PC-3 (cell line): ENCODE data around the gene TEX11. TPM values are rescaled to one million over a fixed set of nuclear protein-coding genes. Genes with fewer than 3 reads are reported as not detected.
"Not testable (repeated sequence)": the region's sequence is repeated elsewhere in the genome, so short reads cannot be mapped to it uniquely, and the experiment has no call there.

Experiments used
- ATAC-seq: fragments of 200-7000 bp; cut with Tn5 transposase; 2 replicates; pipeline ENCODE4 v1.9.1; 2020; ENCODE audit warnings: mild to moderate bottlenecking, moderate library complexity
- BruUV-seq: library from RNA; stranded (reverse); fragments of 400-500 nt; replicated peaks from 2 replicates; lab custom pipeline; 2021; lab: Mats Ljungman, UMichigan
- CTCF ChIA-PET: fragments of 300-600 bp; sonication (Branson Sonifier 250); formaldehyde crosslinking; loops from one replicate; lab custom pipeline; 2022; ENCODE audit warnings: antibody characterized with exemption; lab: Charles Lee
- POLR2A ChIA-PET: fragments of 300-600 bp; sonication (Branson Sonifier 250); formaldehyde crosslinking; loops from one replicate; lab custom pipeline; 2022; ENCODE audit warnings: antibody characterized with exemption; ENCODE audit not compliant: unreplicated experiment; lab: Charles Lee
- DNase-seq: peaks from one replicate; pipeline ENCODE4 v3.0.0-alpha.2; 2015
- H2AFZ ChIP-seq: fragments of 300-600 bp; sonication (generic); 2 replicates; pipeline ENCODE4 v1.6.0; 2016; ENCODE audit warnings: antibody characterized with exemption, low read length
- H3F3A ChIP-seq: fragments of 300-600 bp; sonication (generic); one replicate; pipeline ENCODE4 v1.6.0; 2017; ENCODE audit warnings: antibody characterized with exemption, low read length, control low read depth, mild to moderate bottlenecking; ENCODE audit not compliant: unreplicated experiment
- H3K27ac ChIP-seq: fragments of 300-600 bp; sonication (generic); 2 replicates; pipeline ENCODE4 v1.5.1; 2016; ENCODE audit warnings: mild to moderate bottlenecking, low read length
- H3K27me3 ChIP-seq: fragments of 300-600 bp; sonication (generic); 2 replicates; pipeline ENCODE4 v1.6.1; 2016; ENCODE audit warnings: low read length, mixed read lengths
- H3K36me3 ChIP-seq: fragments of 300-600 bp; sonication (generic); 2 replicates; pipeline ENCODE4 v1.6.1; 2016; ENCODE audit warnings: low read depth, mixed run types, low read length, mixed read lengths
- H3K4me1 ChIP-seq: fragments of 300-600 bp; sonication (generic); 2 replicates; pipeline ENCODE4 v1.5.1; 2016; ENCODE audit warnings: low read length; ENCODE audit not compliant: insufficient read depth
- H3K4me2 ChIP-seq: fragments of 300-600 bp; sonication (generic); 2 replicates; pipeline ENCODE4 v1.6.0; 2016; ENCODE audit warnings: low read length
- H3K4me3 ChIP-seq: fragments of 300-600 bp; sonication (generic); 2 replicates; pipeline ENCODE4 v1.5.1; 2016; ENCODE audit warnings: mild to moderate bottlenecking, low read length, mixed read lengths
- H3K79me2 ChIP-seq: fragments of 300-600 bp; sonication (generic); 2 replicates; pipeline ENCODE4 v1.6.1; 2017; ENCODE audit warnings: low read length, mixed read lengths
- H3K9ac ChIP-seq: fragments of 300-600 bp; sonication (generic); 2 replicates; pipeline ENCODE4 v1.6.0; 2016; ENCODE audit warnings: mild to moderate bottlenecking, low read length
- H3K9me2 ChIP-seq: fragments of 300-600 bp; sonication (generic); replicated peaks from 2 replicates; pipeline ENCODE4 v1.6.1; 2016; ENCODE audit warnings: mixed run types, low read length, mixed read lengths
- H3K9me3 ChIP-seq: fragments of 300-600 bp; sonication (generic); 2 replicates; pipeline ENCODE4 v1.6.1; 2016; ENCODE audit warnings: low read length, mixed read lengths
- H4K20me1 ChIP-seq: fragments of 300-600 bp; sonication (generic); 2 replicates; pipeline ENCODE4 v1.6.1; 2016; ENCODE audit warnings: low read length, mixed read lengths
- CTCF ChIP-seq: fragments of 300-600 bp; sonication (generic); conservative IDR thresholded peaks from 2 replicates; pipeline ENCODE4 v1.5.1; 2017; ENCODE audit warnings: antibody characterized with exemption, low read depth, mild to moderate bottlenecking, low read length
- EZH2 ChIP-seq: fragments of 300-600 bp; sonication (generic); IDR thresholded peaks from one replicate; pipeline ENCODE4 v1.6.1; 2017; ENCODE audit warnings: antibody characterized with exemption, mild to moderate bottlenecking, low read length; ENCODE audit not compliant: unreplicated experiment
- EZH2phosphoT487 ChIP-seq: fragments of 300-600 bp; sonication (generic); IDR thresholded peaks from 2 replicates; pipeline ENCODE4 v1.6.1; 2018; ENCODE audit warnings: mild to moderate bottlenecking, antibody characterized with exemption, low read length, borderline replicate concordance
- intact Hi-C: fragments of 100-400 bp; cut with micrococcal nuclease; formaldehyde crosslinking; loops from 2 replicates; pipeline ENCODE4 v1.9.0; 2023
- total RNA-seq: library from RNA; depleted of rRNA; stranded (reverse); fragments of >200 nt; gene quantifications from 2 replicates; pipeline ENCODE4 v1.2.3, GENCODE V29; 2014

The TEX11 gene
- total RNA-seq, 1 experiment from 2014 or later: not detected

GRCh38 chrX:70672326-70672725 is 236.2 kb downstream of the TEX11 start:
- ATAC-seq (no peak), DNase-seq (no peak)
- Histone ChIP-seq H3K4me3 (no peak overlapping the region), H3K79me2 (no peaks in the 10 kb centered on the region), H3F3A (no peaks in the 10 kb centered on the region), H3K27me3 (peaks cover 30% of the 10 kb centered on the region), H3K9me3 (no peaks in the 10 kb centered on the region), H3K4me2 (no peak overlapping the region), H3K9me2 (no peaks in the 10 kb centered on the region), H3K4me1 (no peaks in the 10 kb centered on the region), H3K9ac (no peak overlapping the region), H3K27ac (no peak overlapping the region), H3K36me3 (no peaks in the 10 kb centered on the region), H2AFZ (no peak overlapping the region), H4K20me1 (no peaks in the 10 kb centered on the region)
- ChIA-PET POLR2A (no interaction called here), CTCF (no interaction called here)
- BruUV-seq: no TSS peak
- TF ChIP-seq CTCF (no peak), EZH2 (no peak), EZH2phosphoT487 (no peak)
- intact Hi-C loops: no loop called here

GRCh38 chrX:70669120-70669519 is 239.4 kb downstream of the TEX11 start:
- ATAC-seq (no peak), DNase-seq (no peak)
- intact Hi-C loops: no loop called here
- no peaks in the 10 kb centered on the region for H3K9me2 ChIP-seq
- H3K27ac ChIP-seq: no peak overlapping the region
- H3K27me3 ChIP-seq: peaks cover 24% of the 10 kb centered on the region
- POLR2A ChIA-PET: no interaction called here
- no peak overlapping the region for H3K9ac ChIP-seq
- H3K9me3 ChIP-seq: no peaks in the 10 kb centered on the region
- CTCF ChIA-PET: no interaction called here
- no peak overlapping the region for H3K4me3 ChIP-seq
- H2AFZ ChIP-seq: no peak overlapping the region
- H3F3A ChIP-seq: no peaks in the 10 kb centered on the region
- no peaks in the 10 kb centered on the region for H3K4me1 ChIP-seq
- no peaks in the 10 kb centered on the region for H3K79me2 ChIP-seq
- H3K4me2 ChIP-seq: no peak overlapping the region
- no peaks in the 10 kb centered on the region for H3K36me3 ChIP-seq
- H4K20me1 ChIP-seq: no peaks in the 10 kb centered on the region
- no TSS peak for BruUV-seq
- TF ChIP-seq CTCF (no peak), EZH2phosphoT487 (no peak), EZH2 (no peak)

- ChIA-PET POLR2A (interaction anchor here (0.5 to 0.6 kb wide), 2 partner anchors 183 to 530 kb away, joined by 3 to 6 read pairs; no protein-coding TSS in a partner anchor), CTCF (interaction anchor here (0.5 to 1.2 kb wide), 5 partner anchors 111 to 288 kb away, joined by 3 to 18 read pairs (median 7); partner anchors contain the start of gene GDPD2)
- intact Hi-C loops: loop anchor here (1.0 kb wide), 2 partner anchors 110 to 210 kb away; no protein-coding TSS in a partner anchor
- peak; percentile 50 for ATAC-seq
- H3K9ac ChIP-seq: no peak overlapping the region
- no peak overlapping the region for H3K4me3 ChIP-seq
- H3K79me2 ChIP-seq: no peaks in the 10 kb centered on the region
- H4K20me1 ChIP-seq: no peaks in the 10 kb centered on the region
- no peak for TF ChIP-seq EZH2
- TF ChIP-seq EZH2phosphoT487: no peak
- TF ChIP-seq CTCF: peak; percentile 58; the same call in 1 of the 2 replicates
- no TSS peak for BruUV-seq
- peaks cover 16% of the 10 kb centered on the region for H3K27me3 ChIP-seq
- DNase-seq: peak; percentile 49
- no peaks in the 10 kb centered on the region for H3F3A ChIP-seq
- H2AFZ ChIP-seq: no peak overlapping the region
- H3K36me3 ChIP-seq: no peaks in the 10 kb centered on the region
- H3K4me1 ChIP-seq: no peaks in the 10 kb centered on the region
- no peaks in the 10 kb centered on the region for H3K9me3 ChIP-seq
- no peaks in the 10 kb centered on the region for H3K9me2 ChIP-seq
- H3K4me2 ChIP-seq: no peak overlapping the region
- no peak overlapping the region for H3K27ac ChIP-seq
Measured at GRCh38 chrX:70664726-70665125, 243.8 kb downstream of the TEX11 start.

GRCh38 chrX:70661124-70661523 is 247.4 kb downstream of the TEX11 start:
- CTCF ChIA-PET, H4K20me1 ChIP-seq, H3F3A ChIP-seq, DNase-seq, ATAC-seq, H3K36me3 ChIP-seq, H3K4me2 ChIP-seq, H3K4me1 ChIP-seq, H2AFZ ChIP-seq, H3K4me3 ChIP-seq, H3K9me2 ChIP-seq, BruUV-seq, H3K9ac ChIP-seq, H3K9me3 ChIP-seq, H3K27ac ChIP-seq, H3K79me2 ChIP-seq, intact Hi-C loops, POLR2A ChIA-PET, H3K27me3 ChIP-seq: not testable (repeated sequence)
